GM11168 (cell line): ENCODE data around the gene CDH15.
"Not testable (repeated sequence)": the region's sequence is repeated elsewhere in the genome, so short reads cannot be mapped to it uniquely, and the experiment has no call there.

ENCODE experiments used
- in situ Hi-C: fragments of 300-500 bp; cut with MboI; formaldehyde crosslinking; loops from one replicate; pipeline ENCODE4 v1.12.0; 2022; ENCODE audit warnings: low sequenced_read_pairs; ENCODE audit not compliant: unreplicated experiment

Gene CDH15

DNA sequence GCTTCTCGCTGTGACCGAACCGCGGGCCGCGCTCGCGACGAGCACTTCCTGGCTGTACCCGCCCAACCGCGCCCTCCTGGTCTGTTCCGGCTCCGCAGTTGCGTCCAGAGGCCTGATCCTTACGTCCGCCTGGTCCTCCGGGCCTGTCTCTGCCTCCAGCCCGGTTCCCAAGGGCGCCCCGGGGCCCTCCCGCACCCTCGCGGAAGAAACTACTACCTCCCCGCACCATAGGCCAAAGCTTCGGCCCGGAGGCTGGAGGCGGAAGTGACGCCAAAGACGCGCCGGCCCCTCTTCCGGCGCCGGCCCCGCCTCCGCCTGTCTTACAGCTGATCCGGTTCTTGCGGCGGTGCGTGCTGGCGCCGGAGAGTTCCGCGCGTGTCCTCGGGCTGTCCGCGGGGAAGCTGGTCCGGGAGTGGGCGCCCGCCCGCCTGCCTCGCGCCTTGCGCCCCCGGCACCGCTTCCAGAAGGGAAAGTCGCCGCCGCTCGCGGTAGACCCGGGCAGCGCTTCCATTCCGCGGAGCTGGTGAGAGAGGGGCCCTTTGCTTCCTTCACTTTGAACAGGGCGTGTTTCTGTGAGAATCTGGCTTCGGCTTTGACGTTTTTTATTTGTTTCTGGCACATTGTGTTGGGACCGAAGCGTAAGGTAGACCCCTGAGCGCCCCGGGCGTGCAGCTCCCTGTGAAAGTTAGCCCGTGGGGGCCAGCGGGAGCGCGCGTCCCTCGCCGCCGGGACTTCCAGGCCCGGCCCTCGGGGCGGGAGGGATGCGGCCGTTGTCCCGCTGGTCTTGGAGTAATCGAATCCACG is 46.0 kb downstream of the CDH15 start, which contains the start of gene ZNF778:
ZNF778 (plus strand) TSS at position 316 of the 804 bp plus-strand sequence. CDS start 3,425 bp downstream, outside the sequence.
- in situ Hi-C loops: no loop called here

DNA sequence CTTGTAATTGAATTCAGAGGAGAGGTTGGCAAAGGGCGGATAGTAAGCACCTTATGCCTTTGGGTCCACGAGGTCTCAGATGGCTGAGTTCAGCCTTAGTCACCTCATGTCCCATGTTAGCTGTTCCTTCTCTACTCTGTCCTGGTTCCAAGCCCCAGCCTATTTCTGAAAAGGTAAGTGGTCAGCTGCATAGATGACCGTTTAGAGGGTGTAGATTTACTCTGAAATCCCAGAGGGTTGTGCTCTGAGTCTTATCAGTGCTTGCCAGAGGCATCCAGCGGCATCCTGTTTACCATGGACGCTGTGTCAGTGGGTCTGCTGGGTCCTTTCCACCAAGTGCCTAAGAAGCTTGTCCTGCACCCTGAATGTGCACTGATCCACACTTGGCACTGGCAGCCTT is 47.8 kb downstream of the CDH15 start:
- in situ Hi-C loops: no loop called here

DNA sequence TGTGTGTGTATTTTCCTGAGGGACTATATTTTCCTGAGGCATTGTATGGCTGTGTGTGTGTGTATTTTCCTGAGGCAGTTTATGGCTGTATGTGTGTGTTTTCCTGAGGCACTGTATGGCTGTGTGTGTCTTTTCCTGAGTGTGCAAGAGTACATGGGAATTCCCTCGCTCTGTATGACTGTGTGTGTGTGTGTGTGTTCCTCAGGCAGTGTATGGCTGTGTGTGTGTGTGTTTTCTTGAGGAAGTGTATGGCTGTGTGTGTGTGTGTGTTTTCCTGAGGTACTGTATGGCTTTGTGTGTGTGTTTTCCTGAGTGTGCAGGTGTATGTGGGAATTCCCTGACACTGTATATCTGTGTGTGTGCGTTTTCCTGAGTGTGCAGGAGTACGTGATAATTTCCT is 50.1 kb downstream of the CDH15 start:
- in situ Hi-C loops: no loop called here

DNA sequence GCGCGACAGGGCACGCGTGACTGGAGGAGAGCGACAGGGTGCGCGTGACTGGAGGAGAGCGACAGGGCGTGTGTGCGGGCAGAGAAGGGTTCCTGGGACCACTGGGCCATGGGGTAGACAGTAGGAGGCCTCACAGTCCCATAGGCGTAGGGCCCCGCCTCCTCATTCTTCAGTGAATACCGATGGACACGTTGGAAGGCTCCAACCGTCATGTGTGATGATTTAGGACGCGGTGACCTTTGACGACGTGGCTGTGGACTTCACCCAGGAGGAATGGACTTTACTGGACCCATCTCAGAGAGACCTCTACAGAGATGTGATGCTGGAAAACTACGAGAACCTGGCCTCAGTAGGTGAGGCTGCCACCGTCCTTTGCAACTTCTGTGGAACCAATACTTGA is 51.4 kb downstream of the CDH15 start:
- in situ Hi-C loops: no loop called here

DNA sequence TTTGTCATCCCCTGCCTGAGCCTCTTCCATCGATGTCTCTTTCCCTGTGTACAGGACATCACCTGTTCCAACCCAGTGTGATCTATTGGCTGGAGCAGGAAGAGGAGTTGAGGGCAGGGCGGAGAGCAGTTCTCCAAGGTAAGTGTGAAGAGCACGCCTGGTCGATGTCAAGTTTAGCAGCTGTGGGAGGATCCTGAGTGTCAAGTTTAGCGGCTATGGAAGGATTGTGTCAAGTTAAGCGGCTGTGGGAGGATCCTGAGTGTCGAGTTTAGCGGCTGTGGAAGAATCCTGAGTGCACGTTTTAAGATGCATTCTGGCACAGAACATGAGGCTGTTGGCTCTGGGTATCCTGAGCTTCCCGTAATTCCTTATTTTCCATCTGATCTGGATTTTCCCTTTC is 53.1 kb downstream of the CDH15 start:
- in situ Hi-C loops: no loop called here

DNA sequence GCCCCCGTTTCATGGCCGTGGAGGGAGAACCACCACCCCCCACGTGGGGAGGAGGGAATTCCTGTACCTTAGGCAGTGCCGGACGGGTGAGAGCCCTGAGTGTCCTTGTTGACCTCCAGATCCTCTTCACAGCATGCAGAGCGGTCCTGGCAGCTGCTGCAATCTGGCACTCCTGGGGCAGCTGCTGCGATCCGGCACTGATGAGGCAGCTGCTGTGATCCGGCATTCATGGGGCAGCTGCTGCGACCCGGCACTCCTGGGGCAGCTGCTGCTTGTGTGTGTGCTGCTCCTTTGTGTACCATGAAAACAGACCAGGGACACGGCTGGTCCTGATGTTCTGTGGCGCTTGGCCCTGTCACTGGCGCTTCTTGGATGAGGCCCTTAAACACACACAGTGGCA is 58.7 kb downstream of the CDH15 start:
- in situ Hi-C loops: no loop called here

- in situ Hi-C loops: no loop called here
These were observed 60.6 kb downstream of the CDH15 start for GRCh38 chr16:89232107-89232506.

- in situ Hi-C loops: no loop called here
These were observed 62.3 kb downstream of the CDH15 start for GRCh38 chr16:89233678-89234490.

GRCh38 chr16:89237733-89238132 is 66.2 kb downstream of the CDH15 start:
- in situ Hi-C loops: no loop called here

- in situ Hi-C loops: no loop called here
These were observed 69.8 kb downstream of the CDH15 start for GRCh38 chr16:89241187-89242007.

DNA sequence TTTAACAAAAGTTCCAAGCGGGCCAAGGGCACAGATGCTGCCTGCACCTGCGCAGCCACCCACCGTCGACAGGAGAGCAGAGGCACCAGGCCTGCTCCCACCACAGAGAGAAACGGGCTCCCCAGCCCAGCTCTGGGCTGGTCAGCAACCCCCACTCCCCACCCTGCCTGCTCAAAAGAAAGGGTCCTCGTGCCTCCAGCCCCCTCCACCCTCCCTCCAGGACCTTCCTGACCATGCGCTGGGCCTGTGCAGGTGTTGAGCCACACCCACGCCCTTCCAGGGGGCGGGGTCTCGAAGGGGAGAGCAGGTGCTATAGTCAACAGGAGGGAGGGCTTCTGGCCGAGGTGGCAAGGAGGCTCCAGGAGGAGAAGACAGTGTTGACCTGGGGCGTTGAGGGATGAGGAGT is 71.2 kb downstream of the CDH15 start:
- in situ Hi-C loops: no loop called here

GRCh38 chr16:89243664-89244063 is 72.1 kb downstream of the CDH15 start:
- in situ Hi-C loops: no loop called here

- in situ Hi-C loops: not testable (repeated sequence)
These were observed 72.7 kb downstream of the CDH15 start for GRCh38 chr16:89244264-89244663.

- in situ Hi-C loops: no loop called here
These were observed 73.2 kb downstream of the CDH15 start for GRCh38 chr16:89244754-89245153.
